GM21786 (cell line): Measurements from ENCODE around the gene SBF2.
"Not testable (repeated sequence)": the region's sequence is repeated elsewhere in the genome, so short reads cannot be mapped to it uniquely, and the experiment has no call there.

Experiments
- ATAC-seq: cut with Tn5 transposase; IDR thresholded peaks from one replicate; pipeline ENCODE4 v1.9.1; 2021; ENCODE audit not compliant: unreplicated experiment

The SBF2 gene

DNA sequence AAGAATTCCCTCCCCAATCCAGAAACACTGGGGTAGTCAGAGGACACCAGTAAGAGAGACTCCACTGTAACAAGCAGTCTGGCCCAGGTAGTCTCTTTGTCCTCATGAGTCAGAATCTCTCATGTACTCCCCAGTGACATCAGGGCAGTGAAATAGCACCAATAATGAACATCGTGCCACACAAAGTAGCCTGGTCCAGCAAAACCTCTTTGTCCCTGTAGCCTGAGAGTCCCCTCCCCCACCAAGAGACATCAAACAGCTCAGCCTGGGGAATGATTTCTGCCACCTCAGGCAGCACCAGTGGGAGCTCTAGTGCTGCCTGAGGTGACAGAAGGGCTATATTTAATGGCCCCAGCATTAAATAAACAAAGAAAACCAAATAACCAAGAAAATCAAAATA, 88.1 kb downstream of the SBF2 start:
- ATAC-seq = no peak

DNA sequence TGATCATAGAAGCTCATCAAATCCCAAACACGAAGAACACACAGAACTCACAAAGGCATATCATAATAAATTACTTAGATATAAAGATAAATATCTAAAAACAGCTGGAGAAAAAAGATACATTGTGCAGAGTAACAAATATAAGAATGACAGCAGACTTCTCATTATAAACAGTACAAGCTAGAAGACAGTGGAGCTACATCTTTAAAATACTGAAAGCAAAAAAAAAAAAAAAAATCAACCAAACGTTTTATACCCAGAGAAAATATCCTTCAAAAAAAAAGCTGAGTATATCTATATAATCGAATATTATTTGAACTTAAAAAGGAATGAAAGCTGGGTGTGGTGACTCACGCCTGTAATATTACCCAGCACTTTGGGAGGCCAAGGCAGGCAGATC, 90.0 kb downstream of the SBF2 start:
- no peak for ATAC-seq

DNA sequence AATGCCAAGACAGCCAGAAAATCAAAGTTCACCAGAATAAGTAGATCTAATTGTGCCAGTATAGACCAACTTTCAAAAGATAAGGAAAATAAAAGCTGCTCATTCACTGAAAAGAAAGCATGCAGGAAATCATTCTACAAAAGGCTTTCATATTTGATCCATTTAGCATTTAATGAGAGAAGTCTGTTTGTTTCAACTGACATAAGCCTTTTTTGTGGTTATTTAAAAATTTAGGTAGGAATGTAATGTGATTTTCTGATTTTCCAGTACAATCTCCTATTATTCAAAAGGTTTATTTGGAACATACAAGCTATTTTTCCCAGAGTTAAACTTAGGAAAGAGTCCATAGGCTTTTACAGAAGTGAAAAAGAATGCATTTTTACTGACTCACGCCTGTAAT, 92.7 kb downstream of the SBF2 start:
- ATAC-seq = no peak

DNA sequence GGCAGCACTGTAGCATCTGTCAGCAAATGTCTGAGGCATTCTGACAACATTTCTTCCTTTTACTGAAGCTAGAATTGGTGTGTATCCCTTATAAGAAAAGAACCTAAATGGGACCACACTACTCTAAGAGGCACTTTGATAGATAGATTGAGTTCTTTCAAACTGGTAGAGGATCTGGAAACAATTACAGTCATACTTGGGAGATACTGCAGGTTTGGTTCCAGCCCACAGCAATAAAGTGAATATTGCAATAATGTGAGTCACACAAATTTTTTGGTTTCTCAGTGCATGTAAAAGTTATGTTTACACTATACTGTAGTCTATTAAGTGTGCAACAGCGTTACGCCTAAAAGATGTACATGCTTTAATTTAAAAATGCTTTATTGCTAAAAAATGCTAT, 96.9 kb downstream of the SBF2 start:
- ATAC-seq = no peak

DNA sequence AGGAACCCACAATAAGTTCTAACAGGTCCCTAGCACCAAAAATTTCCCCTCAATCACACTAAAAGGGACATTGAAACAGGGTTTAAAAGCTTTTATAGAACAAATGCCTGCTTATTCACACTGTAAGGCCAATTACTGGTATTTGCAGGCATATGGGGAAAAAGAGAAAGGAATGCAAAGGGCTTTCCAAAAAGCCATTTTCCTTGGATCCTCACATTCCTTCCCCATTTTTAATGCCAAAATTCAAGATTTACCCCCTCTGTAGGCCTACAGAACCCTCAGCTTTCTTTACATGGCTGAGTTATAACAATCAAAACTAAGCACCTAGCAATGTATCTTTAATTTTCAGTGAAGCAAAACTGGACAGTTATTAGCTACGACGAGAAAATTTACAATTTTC, 102.0 kb downstream of the SBF2 start:
- ATAC-seq = no peak

DNA sequence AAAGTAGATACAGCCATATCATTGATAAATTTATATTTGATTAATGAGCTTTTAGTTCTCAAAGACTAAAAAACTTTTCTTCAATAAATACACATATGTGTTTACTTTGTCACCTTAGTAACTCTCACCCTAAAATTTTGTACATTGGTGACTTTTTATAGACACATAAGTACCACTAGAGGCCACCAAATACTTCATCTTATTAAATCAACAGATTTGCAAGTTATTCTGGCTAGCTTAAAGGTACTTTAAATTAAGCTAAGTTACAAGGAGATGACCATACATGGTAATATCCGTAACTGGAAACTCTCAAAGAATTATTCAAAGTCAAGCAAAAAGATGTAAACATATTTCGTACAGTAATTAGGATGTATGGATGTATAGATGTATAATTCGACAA, 112.2 kb downstream of the SBF2 start:
- no peak for ATAC-seq

DNA sequence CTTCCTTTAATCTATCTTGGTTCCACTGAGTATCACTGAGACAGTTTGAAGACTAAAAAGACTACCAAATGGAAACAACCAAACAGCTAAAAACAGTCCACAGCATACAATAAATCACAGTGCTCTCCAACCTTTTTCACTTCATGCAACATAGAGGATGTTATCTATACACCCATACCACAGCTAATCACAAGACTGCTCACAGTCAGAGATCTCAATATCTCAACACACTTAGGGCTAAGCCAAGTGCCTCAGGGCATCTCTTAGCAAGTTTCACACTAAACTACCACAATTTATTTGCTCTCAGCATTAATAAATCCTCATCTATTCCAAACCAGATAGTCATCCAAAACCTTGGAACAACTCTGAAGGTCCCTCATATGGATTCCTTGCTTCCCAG, 129.4 kb downstream of the SBF2 start:
- ATAC-seq = no peak

DNA sequence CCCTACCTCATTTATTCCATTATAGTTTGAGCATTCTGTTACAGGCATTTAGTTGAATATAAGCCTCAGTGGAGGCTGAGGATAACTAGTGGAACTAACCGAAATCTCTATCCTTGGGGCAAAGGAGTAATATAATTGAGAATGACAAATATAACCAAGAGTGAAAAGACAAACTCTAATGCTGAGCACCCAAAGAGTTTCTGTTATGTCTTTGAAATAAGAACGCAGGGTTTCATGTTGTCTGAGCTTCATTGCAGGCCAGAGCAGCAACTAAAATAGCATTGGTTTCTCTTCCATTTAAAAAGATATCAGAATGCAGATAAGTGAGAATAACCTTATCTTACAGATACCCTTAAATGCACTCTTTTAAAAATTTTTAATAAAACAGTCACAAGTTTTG, 131.8 kb downstream of the SBF2 start:
- ATAC-seq = no peak

DNA sequence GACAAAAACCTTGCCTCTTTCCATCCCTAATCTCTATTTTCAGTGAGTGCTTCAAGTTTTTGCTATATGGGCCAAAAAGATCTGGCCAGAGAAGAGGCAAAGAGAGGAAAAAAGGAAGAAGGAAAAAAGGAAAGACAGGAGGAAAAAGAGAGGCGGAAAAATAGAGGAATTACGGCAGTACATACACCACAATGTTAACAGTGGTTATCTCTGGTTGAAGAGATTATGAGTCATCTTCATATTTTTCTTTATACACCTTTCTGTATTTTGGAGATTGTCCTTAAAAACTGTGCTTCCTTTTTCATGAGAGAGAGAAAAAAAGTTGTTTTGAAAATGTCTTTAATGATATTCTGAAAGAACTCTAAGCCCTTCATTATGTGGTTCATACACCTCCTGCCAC, 133.7 kb downstream of the SBF2 start:
- no peak for ATAC-seq

DNA sequence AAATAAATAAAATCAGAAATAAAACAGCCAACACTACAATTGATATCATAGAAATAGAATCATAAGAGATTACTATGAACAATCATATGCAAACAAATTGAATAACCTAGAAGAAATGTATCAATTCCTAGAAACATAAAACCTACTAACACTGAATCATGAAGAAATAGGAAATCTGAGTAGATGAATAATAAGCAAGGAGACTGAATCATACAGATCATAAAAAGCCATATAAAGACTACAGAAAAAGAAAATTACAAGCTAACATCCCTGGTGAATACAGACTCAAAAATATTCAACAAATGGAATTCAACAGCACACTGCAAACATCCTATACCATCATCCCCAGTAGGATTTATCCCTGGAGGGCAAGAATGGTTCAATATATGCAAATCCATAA, 135.6 kb downstream of the SBF2 start:
- no peak for ATAC-seq

DNA sequence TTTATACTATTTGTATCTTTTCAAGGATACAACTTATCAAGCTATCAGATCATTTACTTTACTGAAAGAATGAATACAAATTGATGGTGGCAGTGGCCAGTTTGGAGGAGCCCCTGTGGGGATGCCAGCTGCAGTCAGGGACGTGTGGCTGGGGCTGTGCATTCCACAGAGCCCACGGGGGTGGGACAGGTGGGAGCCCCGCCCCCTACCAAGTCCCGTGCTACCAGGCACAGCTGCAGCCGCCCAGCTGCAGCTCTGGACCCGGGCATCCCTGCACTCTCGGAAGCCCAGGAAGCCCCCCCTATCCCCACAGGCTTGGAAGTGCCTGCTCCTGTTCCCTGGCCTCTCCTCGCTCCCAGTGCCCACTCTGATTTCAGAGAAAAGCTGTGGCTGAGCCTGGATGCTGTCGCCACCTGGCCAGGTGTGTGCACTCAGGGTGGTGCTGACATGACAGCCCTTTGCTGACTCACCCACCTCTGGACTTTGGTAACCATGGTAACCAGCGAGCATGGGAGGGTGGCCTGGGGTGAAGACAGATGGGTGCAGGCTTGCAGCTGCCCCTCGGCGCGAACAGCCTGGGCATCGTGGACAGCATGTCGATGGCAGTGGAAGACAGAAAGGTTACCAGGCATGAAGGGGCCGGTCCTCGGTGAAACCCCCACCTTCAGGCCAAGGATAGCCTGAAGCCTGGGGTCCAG, 138.1 kb downstream of the SBF2 start:
- no peak for ATAC-seq

DNA sequence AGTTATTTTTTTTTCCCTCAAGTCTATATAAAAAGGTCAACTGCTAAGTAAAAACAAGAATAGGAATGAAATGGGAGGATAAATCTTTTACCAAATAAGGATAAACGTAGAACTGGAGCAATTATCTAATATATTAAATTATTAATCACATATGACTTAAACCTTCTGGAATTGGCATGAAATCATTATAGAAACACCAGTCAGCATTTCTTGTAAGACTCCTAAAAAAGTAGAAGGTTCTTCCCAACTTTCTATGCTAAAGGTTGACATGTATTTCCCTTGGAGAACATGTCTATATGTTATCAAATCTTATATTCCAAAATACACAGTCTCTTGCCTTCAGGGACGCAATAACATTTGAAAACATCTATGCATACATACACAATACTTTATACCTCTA, 143.2 kb downstream of the SBF2 start:
- no peak for ATAC-seq

DNA sequence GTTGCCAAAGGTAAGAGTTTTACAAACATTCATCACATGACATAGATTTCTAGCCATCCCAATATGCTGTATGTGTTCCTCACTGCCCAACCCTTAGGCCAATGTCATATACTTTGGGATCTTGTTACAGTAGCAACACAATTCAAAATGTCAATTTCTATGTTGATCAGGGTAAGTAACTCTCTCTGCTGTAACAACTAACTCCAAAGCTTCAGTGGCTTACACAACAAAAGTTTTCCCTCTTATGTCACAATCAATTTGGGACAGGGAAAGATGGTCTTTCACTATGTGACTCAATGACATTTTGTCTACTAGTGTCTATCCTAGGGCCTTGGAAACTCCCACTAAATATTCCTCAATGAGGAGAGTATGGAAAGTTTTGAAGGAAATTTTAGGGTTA, 144.5 kb downstream of the SBF2 start:
- no peak for ATAC-seq

DNA sequence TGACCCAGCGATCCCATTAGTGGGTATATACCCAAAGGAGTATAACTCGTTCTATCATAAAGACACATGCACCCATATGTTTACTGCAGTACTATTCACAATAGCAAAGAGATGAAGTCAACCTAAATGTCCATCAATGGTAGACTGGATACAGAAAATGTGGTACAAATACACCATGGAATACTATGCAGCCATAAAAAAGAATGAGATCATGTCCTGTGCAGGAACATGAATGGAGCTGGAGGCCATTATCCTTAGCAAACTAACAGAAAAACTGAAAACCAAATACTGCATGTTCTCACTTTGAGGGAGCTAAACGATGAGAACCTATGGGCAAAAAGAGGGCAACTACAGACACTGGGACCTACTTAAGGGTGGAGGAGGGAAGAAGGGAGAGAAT, 146.8 kb downstream of the SBF2 start:
- no peak for ATAC-seq

DNA sequence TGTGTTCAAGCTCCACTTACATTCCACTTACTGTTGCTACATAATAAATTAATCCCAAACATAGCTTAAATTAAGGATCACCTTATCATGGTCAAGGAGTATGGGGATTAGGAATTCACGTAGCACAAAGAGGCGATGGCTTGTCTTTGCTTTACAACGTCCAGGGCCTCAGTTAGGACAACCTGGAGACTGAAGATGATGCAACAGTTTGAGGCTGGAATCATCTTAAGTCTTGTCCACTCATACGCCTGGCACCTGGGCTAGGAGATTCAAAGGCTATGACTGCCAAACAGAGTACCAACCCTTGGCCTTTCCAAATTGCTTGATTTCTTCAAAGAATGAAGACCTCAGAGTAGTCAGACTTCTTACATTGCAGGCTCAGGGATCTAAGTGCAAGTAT, 149.1 kb downstream of the SBF2 start:
- ATAC-seq = no peak

DNA sequence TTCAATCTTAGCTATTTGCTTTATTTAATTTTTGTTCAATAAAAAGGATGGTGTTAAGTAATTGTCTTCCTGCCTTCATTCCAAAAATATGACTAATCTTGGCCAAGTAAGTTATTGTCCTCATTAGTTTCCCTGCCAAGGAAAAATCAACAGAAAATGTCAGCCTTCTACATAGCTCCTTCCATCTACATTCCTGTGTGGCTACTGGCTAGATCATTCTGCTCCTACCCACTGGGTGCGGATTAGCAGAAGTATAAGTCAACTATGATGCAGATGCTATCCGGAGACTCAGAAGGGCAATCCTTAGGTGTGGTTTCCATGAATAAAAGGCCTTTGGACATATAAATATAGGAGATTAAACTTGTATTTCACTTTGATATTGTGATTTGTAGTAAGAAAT, 154.4 kb downstream of the SBF2 start:
- ATAC-seq = no peak

DNA sequence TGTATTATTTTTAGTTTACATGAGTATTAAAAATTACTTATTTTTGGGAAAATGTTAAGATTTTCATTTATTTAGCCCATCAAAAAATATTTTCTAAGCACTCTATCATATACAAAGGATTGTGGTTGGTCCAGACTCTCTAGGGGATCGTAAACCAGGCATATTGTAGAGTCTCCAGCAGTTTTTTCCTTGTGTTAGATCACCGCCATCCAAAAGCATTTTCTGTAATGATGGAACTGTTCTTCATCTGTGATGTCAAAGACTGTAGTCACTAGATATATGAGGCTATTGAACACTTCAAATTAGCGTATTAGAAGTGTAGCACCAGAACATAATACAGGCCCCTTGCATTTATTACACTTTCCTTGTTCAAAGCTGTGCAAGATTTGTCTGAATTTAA, 154.9 kb downstream of the SBF2 start:
- ATAC-seq = no peak

DNA sequence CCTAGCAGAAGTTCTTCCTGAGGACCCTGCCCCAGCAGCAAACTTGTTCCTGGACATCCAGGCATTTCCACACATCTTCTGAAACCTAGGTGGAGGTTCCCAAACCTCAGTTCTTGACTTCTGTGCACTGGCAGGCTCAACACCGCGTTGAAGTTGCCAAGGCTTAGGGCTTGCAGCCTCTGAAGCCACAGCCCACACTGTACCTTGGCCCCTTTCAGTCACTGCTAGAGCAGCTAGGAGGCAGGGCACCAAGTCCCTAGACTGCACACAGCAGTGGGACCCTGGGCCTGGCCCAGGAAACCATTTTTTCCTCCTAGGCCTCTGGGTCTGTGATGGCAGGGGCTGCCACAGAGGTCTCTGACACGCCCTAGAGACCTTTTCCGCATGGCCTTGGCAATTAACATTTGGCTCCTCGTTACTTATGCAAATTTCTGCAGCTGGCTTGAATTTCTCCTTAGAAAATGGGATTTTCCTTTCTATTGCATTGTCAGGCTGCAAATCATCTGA, 159.0 kb downstream of the SBF2 start:
- no peak for ATAC-seq

DNA sequence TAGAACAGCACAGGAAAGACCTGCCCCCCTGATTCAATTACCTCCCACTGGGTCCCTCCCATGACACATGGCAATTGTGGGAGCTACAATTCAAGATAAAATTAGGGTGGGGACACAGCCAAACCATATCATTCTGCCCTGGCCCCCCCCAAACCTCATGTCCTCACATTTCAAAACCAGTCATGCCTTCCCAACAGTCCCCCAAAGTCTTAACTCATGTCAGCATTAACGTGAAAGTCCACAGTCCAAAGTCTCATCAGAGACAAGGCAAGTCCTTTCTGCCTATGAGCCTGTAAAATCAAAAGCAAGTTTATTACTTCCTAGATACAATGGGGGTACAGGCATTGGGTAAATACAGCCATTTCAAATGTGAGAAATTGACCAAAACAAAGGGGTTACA, 159.8 kb downstream of the SBF2 start:
- ATAC-seq = not testable (repeated sequence)

DNA sequence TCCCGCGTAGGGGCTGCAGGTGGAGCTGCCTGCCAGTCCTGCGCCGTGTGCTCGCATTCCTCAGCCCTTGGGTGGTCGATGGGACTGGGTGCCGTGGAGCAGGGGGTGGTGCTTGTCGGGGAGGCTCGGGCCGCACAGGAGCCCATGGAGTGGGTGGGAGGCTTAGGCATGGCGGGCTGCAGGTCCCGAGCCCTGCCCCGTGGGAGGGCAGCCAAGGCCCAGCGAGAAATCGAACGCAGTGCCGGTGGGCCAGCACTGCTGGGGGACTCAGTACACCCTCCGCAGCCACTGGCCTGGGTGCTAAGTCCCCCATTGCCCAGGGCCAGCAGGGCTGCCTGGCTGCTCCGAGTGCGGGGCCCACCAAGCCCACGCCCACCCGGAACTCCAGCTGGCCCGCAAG, 160.8 kb downstream of the SBF2 start:
- ATAC-seq = not testable (repeated sequence)

DNA sequence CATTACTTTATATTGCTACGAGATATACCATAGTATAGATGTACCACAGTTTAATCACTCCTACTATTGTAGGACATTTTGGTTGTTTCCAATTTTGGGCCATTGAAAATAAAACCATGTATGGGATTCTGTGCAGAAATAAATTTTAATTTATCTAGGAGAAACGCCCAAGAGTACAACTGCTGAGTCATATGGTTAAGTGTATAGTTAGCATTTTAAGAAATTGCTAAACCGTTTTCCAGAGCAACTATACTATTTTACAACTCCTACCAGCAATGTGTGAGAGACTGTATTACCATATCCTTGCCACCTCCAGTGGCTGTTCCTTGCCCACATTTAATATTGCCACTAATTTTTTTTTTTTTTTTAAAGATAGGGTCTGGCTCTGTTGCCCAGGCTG, 163.1 kb downstream of the SBF2 start:
- ATAC-seq = no peak

DNA sequence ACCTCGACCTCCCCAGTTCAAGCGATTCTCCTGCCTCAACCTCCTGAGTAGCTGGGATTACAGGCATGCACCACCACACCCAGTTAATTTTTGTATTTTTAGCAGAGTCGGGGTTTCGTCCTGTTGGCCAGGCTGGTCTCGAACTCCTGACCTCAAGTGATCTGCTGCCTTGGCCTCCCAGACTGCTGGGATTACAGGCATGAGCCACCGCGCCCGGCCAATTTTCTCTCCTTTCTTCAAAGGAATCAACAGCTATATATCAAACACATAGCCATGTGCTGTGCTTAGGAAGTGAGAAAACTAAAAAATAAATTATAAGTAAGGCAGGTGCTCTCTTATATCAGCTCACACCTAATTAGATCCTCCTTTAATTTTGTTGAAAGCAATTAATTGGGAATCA, 164.8 kb downstream of the SBF2 start:
- not testable (repeated sequence) for ATAC-seq

DNA sequence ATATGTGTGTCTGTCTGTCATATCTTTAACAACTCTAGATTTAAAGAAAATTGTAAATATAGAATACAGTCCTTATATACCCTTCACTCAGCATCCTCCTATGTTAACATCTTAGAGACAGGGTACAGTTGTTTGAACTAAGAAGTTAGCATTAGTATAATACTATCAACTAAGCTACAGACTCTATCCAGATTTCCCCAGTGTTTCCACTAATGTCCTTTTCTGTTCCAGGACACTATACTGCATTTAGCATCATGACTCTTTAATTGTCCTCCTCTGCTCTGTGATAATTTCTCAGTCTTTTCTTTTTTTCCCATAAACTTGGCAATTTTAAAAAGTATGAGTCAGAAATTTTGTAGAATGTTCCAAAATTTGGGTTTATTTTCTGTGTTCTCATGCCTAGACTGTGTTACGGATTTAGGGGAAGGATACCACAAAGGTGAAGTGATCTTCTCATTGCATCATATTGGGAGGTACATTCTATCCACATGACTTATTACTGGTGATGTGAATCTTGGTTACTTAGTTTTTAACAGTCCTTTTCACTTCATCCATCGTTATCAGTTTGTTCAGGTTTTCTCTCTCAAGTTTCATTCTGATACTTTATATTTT, 168.4 kb downstream of the SBF2 start:
- no peak for ATAC-seq
